Measurements from ENCODE around the gene RPAP2. TPM values are rescaled to one million over a fixed set of nuclear protein-coding genes. Genes with fewer than 3 reads are reported as not detected.

The RPAP2 gene
- total RNA-seq, 4 donors from 2014 or later, result 5.8 to 13.0 (median 10.3) TPM

- H3K4me3 ChIP-seq, result no peak overlapping the region
- H3K9me3 ChIP-seq, result no peaks in the 10 kb centered on the region
- no peaks in the 10 kb centered on the region for H3K36me3 ChIP-seq
- DNase-seq, result no peak
- no peaks in the 10 kb centered on the region for H3K4me1 ChIP-seq
- H3K27me3 ChIP-seq, result no peaks in the 10 kb centered on the region
- TF ChIP-seq CTCF (IDR thresholded peaks at IDR 0.05) (no peak), POLR2A (IDR thresholded peaks at IDR 0.05) (no peak)
- H3K27ac ChIP-seq, result no peak overlapping the region
Measured at GRCh38 chr1:92439291-92439690, 140.4 kb downstream of the RPAP2 start.

GRCh38 chr1:92441316-92441696, 142.4 kb downstream of the RPAP2 start:
- Histone ChIP-seq H3K9me3 (no peaks in the 10 kb centered on the region), H3K4me1 (no peaks in the 10 kb centered on the region), H3K27me3 (no peaks in the 10 kb centered on the region), H3K27ac (no peak overlapping the region), H3K4me3 (peak overlapping the region in 1 of 4 donors; percentile 47), H3K36me3 (no peaks in the 10 kb centered on the region)
- no peak for DNase-seq
- no peak for TF ChIP-seq POLR2A (IDR thresholded peaks at IDR 0.05)
- TF ChIP-seq CTCF (IDR thresholded peaks at IDR 0.05), result no peak

GRCh38 chr1:92441697-92442342, 143.0 kb downstream of the RPAP2 start:
- no peaks in the 10 kb centered on the region for H3K27me3 ChIP-seq
- no peak overlapping the region for H3K27ac ChIP-seq
- H3K4me3 ChIP-seq, result peak overlapping the region in 2 of 4 donors; percentile 39 to 47
- no peaks in the 10 kb centered on the region for H3K9me3 ChIP-seq
- no peak for TF ChIP-seq CTCF (IDR thresholded peaks at IDR 0.05)
- TF ChIP-seq POLR2A (IDR thresholded peaks at IDR 0.05), result no peak
- no peaks in the 10 kb centered on the region for H3K36me3 ChIP-seq
- DNase-seq, result peak in 2 of 3 donors; percentile 73 to 83
- no peaks in the 10 kb centered on the region for H3K4me1 ChIP-seq

GRCh38 chr1:92442351-92442750, 143.5 kb downstream of the RPAP2 start:
- H3K4me3 ChIP-seq, result peak overlapping the region in 2 of 4 donors; percentile 39 to 47
- H3K27me3 ChIP-seq, result no peaks in the 10 kb centered on the region
- no peak overlapping the region for H3K27ac ChIP-seq
- TF ChIP-seq POLR2A (IDR thresholded peaks at IDR 0.05) (no peak), CTCF (IDR thresholded peaks at IDR 0.05) (no peak)
- no peak for DNase-seq
- no peaks in the 10 kb centered on the region for H3K9me3 ChIP-seq
- H3K4me1 ChIP-seq, result no peaks in the 10 kb centered on the region
- no peaks in the 10 kb centered on the region for H3K36me3 ChIP-seq

GRCh38 chr1:92443893-92444292, 145.0 kb downstream of the RPAP2 start:
- H3K27ac ChIP-seq, result no peak overlapping the region
- no peaks in the 10 kb centered on the region for H3K4me1 ChIP-seq
- no peaks in the 10 kb centered on the region for H3K27me3 ChIP-seq
- DNase-seq, result no peak
- TF ChIP-seq CTCF (IDR thresholded peaks at IDR 0.05) (no peak), POLR2A (IDR thresholded peaks at IDR 0.05) (no peak)
- H3K36me3 ChIP-seq, result no peaks in the 10 kb centered on the region
- no peak overlapping the region for H3K4me3 ChIP-seq
- H3K9me3 ChIP-seq, result no peaks in the 10 kb centered on the region

GRCh38 chr1:92444351-92444750, 145.5 kb downstream of the RPAP2 start:
- H3K27ac ChIP-seq, result no peak overlapping the region
- H3K9me3 ChIP-seq, result no peaks in the 10 kb centered on the region
- no peaks in the 10 kb centered on the region for H3K4me1 ChIP-seq
- no peaks in the 10 kb centered on the region for H3K36me3 ChIP-seq
- no peak overlapping the region for H3K4me3 ChIP-seq
- DNase-seq, result no peak
- no peak for TF ChIP-seq POLR2A (IDR thresholded peaks at IDR 0.05)
- no peak for TF ChIP-seq CTCF (IDR thresholded peaks at IDR 0.05)
- H3K27me3 ChIP-seq, result no peaks in the 10 kb centered on the region

All from Peyer's patch (tissue), 4 donors.